ENCODE data around the gene SULT1A1.
"Not testable (repeated sequence)": the region's sequence is repeated elsewhere in the genome, so short reads cannot be mapped to it uniquely, and the experiment has no call there.

The SULT1A1 gene

GRCh38 chr16:28608496-28608808 lies 1.4 kb downstream of the SULT1A1 start:
- not testable (repeated sequence) for DNase-seq

GRCh38 chr16:28607681-28608495 lies 2.0 kb downstream of the SULT1A1 start:
- DNase-seq: not testable (repeated sequence)

GRCh38 chr16:28607116-28607623 lies 2.7 kb downstream of the SULT1A1 start:
- DNase-seq: no peak

GRCh38 chr16:28606291-28607115 lies 3.3 kb downstream of the SULT1A1 start:
- no peak for DNase-seq

GRCh38 chr16:28604186-28604565 lies 5.7 kb downstream of the SULT1A1 start:
- DNase-seq: no peak

GRCh38 chr16:28603381-28604185 lies 6.3 kb downstream of the SULT1A1 start:
- no peak for DNase-seq

- no peak for DNase-seq
Measured at GRCh38 chr16:28602529-28602928, 7.3 kb downstream of the SULT1A1 start.

GRCh38 chr16:28602062-28602461 lies 7.8 kb downstream of the SULT1A1 start:
- DNase-seq: not testable (repeated sequence)

- not testable (repeated sequence) for DNase-seq
Measured at GRCh38 chr16:28601589-28601988, 8.3 kb downstream of the SULT1A1 start.

- DNase-seq: not testable (repeated sequence)
Measured at GRCh38 chr16:28600965-28601364, 8.9 kb downstream of the SULT1A1 start.

GRCh38 chr16:28599377-28600285 lies 10.2 kb downstream of the SULT1A1 start:
- not testable (repeated sequence) for DNase-seq

GRCh38 chr16:28597692-28598261 lies 12.1 kb downstream of the SULT1A1 start:
- DNase-seq: peak; percentile 27

GRCh38 chr16:28596840-28597691 lies 12.8 kb downstream of the SULT1A1 start, which contains the start of gene SULT1A2:
SULT1A2 (minus strand) TSS chr16:28597050; CDS start chr16:28595930, 1,120 bp downstream.
- DNase-seq: no peak

- no peak for DNase-seq
Measured at GRCh38 chr16:28596115-28596630, 13.7 kb downstream of the SULT1A1 start.

- not testable (repeated sequence) for DNase-seq
Measured at GRCh38 chr16:28595451-28595850, 14.4 kb downstream of the SULT1A1 start.

- no peak for DNase-seq
Measured at GRCh38 chr16:28592979-28593553, 16.8 kb downstream of the SULT1A1 start.

- no peak for DNase-seq
Measured at GRCh38 chr16:28592511-28592910, 17.3 kb downstream of the SULT1A1 start.

GRCh38 chr16:28591355-28591754 lies 18.5 kb downstream of the SULT1A1 start:
- no peak for DNase-seq
